Kidney (tissue), 14 donors: Measurements from ENCODE around the gene UGCG. TPM values are rescaled to one million over a fixed set of nuclear protein-coding genes. Genes with fewer than 3 reads are reported as not detected.

Experiments used
- DNase-seq, 5 donors: peaks; one replicate each; pipeline ENCODE4 v3.0.0-alpha.2; 2013 to 2020
- FAIRE-seq: peaks from 2 replicates; lab custom pipeline; 2012; peaks lifted over from hg19 to GRCh38; lab: Jason Lieb, UNC
- H3K27ac ChIP-seq, 2 donors: one replicate each; pipeline ENCODE4 v1.7.0; 2013; ENCODE audit warnings: low read depth in 2 of 2, low read length in 2 of 2, inconsistent platforms in 1 of 2
- H3K27me3 ChIP-seq: one replicate; pipeline ENCODE4 v1.7.1; 2013; ENCODE audit warnings: low read length, inconsistent platforms; ENCODE audit not compliant: control insufficient read depth, insufficient read depth
- H3K36me3 ChIP-seq, 3 donors: one replicate each; pipeline versions ENCODE4 v1.7.0 to v1.7.1; 2013; ENCODE audit warnings: low read length in 3 of 3, control low read depth in 1 of 3, inconsistent platforms in 1 of 3; ENCODE audit not compliant: insufficient read depth in 3 of 3, control insufficient read depth in 2 of 3
- H3K4me1 ChIP-seq, 3 donors: one replicate each; pipeline versions ENCODE4 v1.7.0 to v1.7.1; 2013; ENCODE audit warnings: low read length in 3 of 3, inconsistent platforms in 1 of 3, low read depth in 1 of 3; ENCODE audit not compliant: control insufficient read depth in 2 of 3, insufficient read depth in 2 of 3
- H3K4me3 ChIP-seq, 3 donors: one replicate each; pipeline versions ENCODE4 v1.7.0 to v1.8.1; 2013; ENCODE audit warnings: low read length in 3 of 3, control low read depth in 1 of 3, inconsistent platforms in 1 of 3
- H3K9ac ChIP-seq, 3 donors: one replicate each; pipeline versions ENCODE4 v1.7.0 to v1.7.1; 2013; ENCODE audit warnings: low read length in 3 of 3, control low read depth in 1 of 3, inconsistent platforms in 1 of 3
- H3K9me3 ChIP-seq, 3 donors: one replicate each; pipeline versions ENCODE4 v1.7.0 to v1.7.1; 2013; ENCODE audit warnings: low read length in 3 of 3, control low read depth in 1 of 3, inconsistent platforms in 1 of 3; ENCODE audit not compliant: control insufficient read depth in 2 of 3, insufficient read depth in 1 of 3
- intact Hi-C: fragments of 100-400 bp; cut with DNase I; formaldehyde crosslinking; loops from one replicate; pipeline ENCODE4 v1.11.1; 2022
- polyA plus RNA-seq: library from polyadenylated mRNA; stranded (reverse); fragments of 350-450 nt; fragmentation: Illumina TruSeq; extraction: RNeasy Lipid Tissue Mini Kit (QIAGEN cat#74804); gene quantifications from one replicate; pipeline ENCODE4 v1.2.3, GENCODE V29; 2014; ENCODE audit warnings: low read depth, low replicate concordance; ENCODE audit not compliant: insufficient read depth
- total RNA-seq: library from RNA; stranded (reverse); fragmentation: NEBNext Ultra II Directional; extraction: Animal tissue kit (Norgen Biotek cat#: 25700); gene quantifications from one replicate; pipeline ENCODE4 v1.2.1, GENCODE V29; 2021
- TF ChIP-seq, protein P1 (sequence below): IDR thresholded peaks from 3 replicates; pipeline ENCODE4 v1.5.1; 2012; ENCODE audit warnings: mild to moderate bottlenecking, moderate library complexity, borderline replicate concordance; ENCODE audit not compliant: insufficient read depth; ENCODE audit errors: extremely low read depth
- donor health status: control.
- donor health status: control.
- donor health status: control.
- donor health status: control.
- donor health status: control.
- donor health status: DM: yes; HTN: yes; CAD: no.
- donor health status: Normal renal cell carcinoma (clear cell type).

UGCG gene
- total and polyA plus RNA-seq, 2 donors from 2014 or later, result 20.8 to 113 TPM

GRCh38 chr9:111969061-111969460 lies 72.4 kb downstream of the UGCG start:
- Histone ChIP-seq H3K27ac (no peak overlapping the region), H3K9ac (no peak overlapping the region), H3K36me3 (no peaks in the 10 kb centered on the region), H3K4me1 (peaks cover 0 to 8% (median 3%) of the 10 kb centered on the region in 3 donors), H3K9me3 (no peaks in the 10 kb centered on the region), H3K4me3 (no peak overlapping the region), H3K27me3 (no peaks in the 10 kb centered on the region)
- intact Hi-C loops, result no loop called here
- TF ChIP-seq, protein P1, sequence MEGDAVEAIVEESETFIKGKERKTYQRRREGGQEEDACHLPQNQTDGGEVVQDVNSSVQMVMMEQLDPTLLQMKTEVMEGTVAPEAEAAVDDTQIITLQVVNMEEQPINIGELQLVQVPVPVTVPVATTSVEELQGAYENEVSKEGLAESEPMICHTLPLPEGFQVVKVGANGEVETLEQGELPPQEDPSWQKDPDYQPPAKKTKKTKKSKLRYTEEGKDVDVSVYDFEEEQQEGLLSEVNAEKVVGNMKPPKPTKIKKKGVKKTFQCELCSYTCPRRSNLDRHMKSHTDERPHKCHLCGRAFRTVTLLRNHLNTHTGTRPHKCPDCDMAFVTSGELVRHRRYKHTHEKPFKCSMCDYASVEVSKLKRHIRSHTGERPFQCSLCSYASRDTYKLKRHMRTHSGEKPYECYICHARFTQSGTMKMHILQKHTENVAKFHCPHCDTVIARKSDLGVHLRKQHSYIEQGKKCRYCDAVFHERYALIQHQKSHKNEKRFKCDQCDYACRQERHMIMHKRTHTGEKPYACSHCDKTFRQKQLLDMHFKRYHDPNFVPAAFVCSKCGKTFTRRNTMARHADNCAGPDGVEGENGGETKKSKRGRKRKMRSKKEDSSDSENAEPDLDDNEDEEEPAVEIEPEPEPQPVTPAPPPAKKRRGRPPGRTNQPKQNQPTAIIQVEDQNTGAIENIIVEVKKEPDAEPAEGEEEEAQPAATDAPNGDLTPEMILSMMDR, result no peak
- DNase-seq (no peak), FAIRE-seq (no peak)

DNA sequence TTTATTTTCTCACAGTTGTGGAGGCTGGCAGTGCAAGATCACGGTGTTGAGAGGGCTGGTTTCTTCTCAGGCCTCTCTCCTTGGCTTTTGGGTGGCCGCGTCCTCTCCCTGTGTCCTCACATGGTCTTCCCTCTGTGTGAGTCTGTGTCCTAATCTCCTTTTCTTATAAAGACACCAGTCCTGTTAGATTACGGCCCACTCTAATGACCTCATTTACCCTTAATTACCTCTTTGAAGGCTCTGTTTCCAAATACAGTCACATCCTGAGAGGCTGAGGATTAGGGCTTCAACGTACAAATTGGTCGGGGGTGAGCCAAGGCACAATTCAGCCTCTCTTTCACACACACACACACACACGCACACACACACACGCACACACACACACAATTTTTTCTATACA lies 73.0 kb downstream of the UGCG start:
- DNase-seq, result no peak
- Histone ChIP-seq H3K36me3 (no peaks in the 10 kb centered on the region), H3K4me3 (no peak overlapping the region), H3K27me3 (no peaks in the 10 kb centered on the region), H3K9ac (no peak overlapping the region), H3K9me3 (no peaks in the 10 kb centered on the region), H3K27ac (no peak overlapping the region), H3K4me1 (peaks cover 0 to 8% (median 6%) of the 10 kb centered on the region in 3 donors)
- intact Hi-C loops, result no loop called here
- FAIRE-seq, result no peak
- TF ChIP-seq, protein P1, result no peak

GRCh38 chr9:111970827-111971226 lies 74.2 kb downstream of the UGCG start:
- no peak for FAIRE-seq

More at GRCh38 chr9:111970827-111971226, 74.2 kb downstream of the UGCG start:
- Histone ChIP-seq H3K4me1 (peaks cover 0 to 13% (median 11%) of the 10 kb centered on the region in 3 donors), H3K9me3 (no peaks in the 10 kb centered on the region), H3K27ac (no peak overlapping the region), H3K4me3 (no peak overlapping the region), H3K9ac (no peak overlapping the region), H3K36me3 (no peaks in the 10 kb centered on the region), H3K27me3 (no peaks in the 10 kb centered on the region)
- DNase-seq, result no peak
- intact Hi-C loops, result no loop called here
- TF ChIP-seq, protein P1, result no peak
